ELR (cell line): ENCODE results near the gene TRAK2.
"Not testable (repeated sequence)": the region's sequence is repeated elsewhere in the genome, so short reads cannot be mapped to it uniquely, and the experiment has no call there.

Experiments used
- DNase-seq: peaks from one replicate; pipeline ENCODE4 v3.0.0-alpha.2; 2015; ENCODE audit warnings: low read depth

The TRAK2 gene

GRCh38 chr2:201414099-201415023 is 36.9 kb downstream of the TRAK2 start:
- DNase-seq, result no peak

GRCh38 chr2:201413552-201413951 is 37.7 kb downstream of the TRAK2 start:
- no peak for DNase-seq

DNA sequence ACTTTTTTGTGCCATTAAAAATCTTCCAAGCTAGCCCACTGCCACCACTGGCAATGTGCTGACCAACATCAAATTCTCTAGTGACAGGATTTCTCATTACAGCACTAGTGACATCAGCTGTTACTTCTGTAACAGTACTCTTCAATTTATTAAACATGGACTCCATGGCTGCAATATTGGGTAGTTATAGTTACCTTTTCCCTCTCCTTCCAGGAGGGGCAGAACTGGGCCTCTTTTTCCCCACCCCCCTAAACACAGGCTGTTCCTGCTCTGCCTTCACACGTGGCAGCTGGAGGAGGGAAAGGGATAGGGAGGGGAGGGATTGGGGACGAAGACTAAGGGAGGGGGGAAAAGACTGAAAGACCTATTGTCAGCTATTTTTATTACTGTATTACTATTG is 38.1 kb downstream of the TRAK2 start:
- DNase-seq, result no peak

- no peak for DNase-seq
Measured at GRCh38 chr2:201411421-201411820, 39.8 kb downstream of the TRAK2 start.

DNA sequence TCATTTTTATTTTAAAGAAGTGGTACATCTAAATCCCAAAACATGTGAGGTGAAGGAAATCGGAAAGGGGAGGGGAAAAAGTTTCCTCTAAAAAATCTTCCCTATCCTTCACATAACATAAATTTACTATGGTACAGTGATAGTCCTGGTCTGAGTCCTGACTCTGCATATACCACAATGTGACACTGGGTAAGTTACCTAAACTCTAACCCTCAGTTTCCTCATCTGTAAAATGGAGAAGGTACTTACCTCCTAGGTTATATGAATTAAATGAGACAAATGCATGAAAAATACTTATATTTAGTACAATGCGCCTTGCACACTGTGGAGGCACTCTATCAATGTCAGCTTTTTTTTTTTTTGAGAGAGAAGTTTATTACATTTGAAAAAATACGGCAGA is 42.3 kb downstream of the TRAK2 start:
- no peak for DNase-seq

- no peak for DNase-seq
Measured at GRCh38 chr2:201407265-201407664, 44.0 kb downstream of the TRAK2 start.

DNA sequence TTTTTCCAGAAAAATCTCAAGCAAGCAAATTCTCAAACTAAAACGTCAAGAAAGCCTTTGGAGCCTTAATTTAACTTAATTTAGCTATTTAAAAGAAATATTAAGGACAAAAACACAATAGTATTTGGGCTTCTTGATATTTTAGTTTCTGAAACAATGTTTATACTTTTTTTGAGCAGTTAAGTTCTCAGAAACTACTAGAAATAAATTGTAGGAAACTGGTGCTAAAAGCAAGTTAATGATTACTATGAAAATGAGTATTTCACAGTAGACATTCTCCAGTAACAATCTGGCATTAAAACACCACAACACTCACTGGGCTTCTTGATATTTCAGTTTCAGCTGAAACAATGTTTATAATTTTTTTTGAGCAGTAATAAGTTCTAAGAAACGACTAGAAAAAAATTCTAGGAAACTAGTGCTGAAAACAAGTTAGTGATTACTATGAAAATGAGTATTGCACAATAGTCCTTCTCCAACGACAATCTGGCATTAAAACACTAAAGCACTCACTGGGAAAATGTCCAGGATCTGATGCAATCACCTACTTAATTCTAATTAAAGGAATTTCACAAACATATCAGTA is 45.1 kb downstream of the TRAK2 start:
- peak; percentile 64 for DNase-seq

GRCh38 chr2:201404699-201405280 is 46.5 kb downstream of the TRAK2 start:
- DNase-seq, result no peak

GRCh38 chr2:201403880-201404279 is 47.4 kb downstream of the TRAK2 start:
- no peak for DNase-seq

GRCh38 chr2:201402651-201403562 is 48.4 kb downstream of the TRAK2 start:
- DNase-seq, result no peak

GRCh38 chr2:201401815-201402214 is 49.4 kb downstream of the TRAK2 start:
- no peak for DNase-seq

GRCh38 chr2:201396595-201396994 is 54.7 kb downstream of the TRAK2 start:
- DNase-seq, result peak; percentile 64

DNA sequence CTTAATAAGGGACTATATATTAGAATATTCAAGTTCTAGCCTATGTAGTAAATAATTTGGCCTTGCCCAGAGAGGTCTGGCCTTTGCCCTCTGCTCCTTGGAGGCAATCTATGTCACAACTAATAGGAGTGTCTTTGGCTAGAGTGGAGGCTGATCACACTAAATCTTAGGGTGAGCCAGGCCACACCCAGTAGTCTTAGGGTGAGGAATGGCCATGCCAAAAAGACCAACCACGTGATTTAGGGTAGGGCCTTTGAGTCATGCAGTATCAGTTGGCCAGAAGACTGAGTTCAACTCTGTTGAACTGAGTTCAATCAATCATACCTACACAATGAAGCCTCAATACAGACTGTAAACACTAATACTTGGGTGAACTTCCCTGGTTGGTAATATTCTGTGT is 68.1 kb downstream of the TRAK2 start:
- DNase-seq, result no peak

DNA sequence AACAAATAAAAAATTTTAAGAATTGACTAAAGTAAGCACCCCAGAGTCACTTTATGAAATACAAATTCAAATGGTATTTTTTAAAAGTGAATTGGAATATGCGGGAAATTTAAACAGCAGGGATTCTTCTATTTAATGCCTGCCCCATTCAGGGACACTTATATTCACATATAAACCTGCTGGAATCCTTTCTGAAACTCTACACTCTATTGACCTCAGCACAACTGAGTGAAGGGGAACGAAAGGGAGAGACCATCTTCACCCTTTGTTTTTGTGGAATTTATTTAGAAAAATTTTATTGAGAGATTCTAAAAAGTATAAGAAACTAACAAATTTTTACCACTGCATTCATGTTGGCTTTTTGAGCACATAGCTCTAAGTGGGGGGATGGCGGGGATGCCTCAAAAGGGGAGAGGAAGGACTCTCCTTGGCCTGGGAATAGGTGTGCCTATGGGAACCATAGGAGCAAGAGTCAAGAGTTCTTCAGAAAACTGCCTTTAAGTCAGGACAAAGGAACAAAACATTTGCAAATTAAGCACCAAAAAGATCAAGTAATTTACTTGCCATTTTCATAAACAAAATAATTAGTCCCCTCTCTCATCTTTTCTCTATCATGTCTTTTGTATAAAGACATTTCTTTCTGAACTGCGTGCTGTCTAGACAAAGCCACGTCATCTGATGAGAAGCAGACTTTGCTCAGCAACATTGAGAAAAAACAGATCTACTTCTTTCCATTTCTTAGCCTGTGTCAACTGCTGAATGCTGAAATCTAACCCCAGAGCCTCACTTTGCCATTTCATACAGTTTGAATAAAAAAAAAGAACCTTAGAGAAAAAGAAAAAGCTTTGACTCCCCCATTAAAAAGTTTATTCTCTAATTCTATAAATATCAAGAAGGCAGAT is 72.5 kb downstream of the TRAK2 start:
- DNase-seq, result no peak

- no peak for DNase-seq
Measured at GRCh38 chr2:201377218-201377617, 74.0 kb downstream of the TRAK2 start.

DNA sequence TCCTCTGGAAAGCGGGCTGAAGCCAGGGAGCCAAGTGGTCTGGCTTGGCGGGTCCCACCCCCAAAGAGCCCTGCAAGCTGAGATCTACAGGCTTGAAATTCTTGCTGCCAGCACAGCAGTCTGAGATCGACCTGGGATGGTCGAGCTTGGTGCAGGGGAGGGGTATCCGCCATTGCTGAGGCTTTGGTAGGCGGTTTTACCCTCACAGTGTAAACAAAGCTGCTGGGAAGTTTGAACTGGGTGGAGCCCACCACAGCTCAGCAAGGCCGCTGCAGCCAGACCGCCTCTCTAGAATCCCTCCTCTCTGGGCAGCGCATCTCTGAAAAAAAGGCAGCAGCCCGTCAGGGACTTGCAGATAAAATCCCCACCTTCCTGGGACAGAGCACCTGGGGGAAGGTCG is 81.5 kb downstream of the TRAK2 start:
- no peak for DNase-seq

DNA sequence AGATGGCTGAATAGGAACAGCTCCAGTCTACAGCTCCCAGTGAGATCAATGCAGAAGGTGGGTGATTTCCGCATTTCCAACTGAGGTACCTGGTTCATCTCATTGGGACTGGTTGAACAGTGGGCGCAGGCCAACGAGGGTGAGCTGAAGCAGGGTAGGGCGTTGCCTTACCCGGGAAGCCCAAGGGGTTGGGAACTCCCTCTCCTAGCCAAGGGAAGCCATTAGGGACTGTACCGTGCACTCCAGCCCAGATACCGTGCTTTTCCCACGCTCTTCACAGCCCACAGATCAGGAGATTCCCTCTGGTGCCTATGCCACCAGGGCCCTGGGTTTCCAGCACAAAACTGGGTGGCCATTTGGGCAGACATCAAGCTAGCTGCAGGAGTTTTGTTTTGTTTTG is 81.9 kb downstream of the TRAK2 start:
- DNase-seq, result not testable (repeated sequence)

GRCh38 chr2:201366146-201366545 is 85.1 kb downstream of the TRAK2 start:
- DNase-seq, result no peak

GRCh38 chr2:201363857-201364560 is 87.2 kb downstream of the TRAK2 start:
- peak; percentile 85 for DNase-seq

DNA sequence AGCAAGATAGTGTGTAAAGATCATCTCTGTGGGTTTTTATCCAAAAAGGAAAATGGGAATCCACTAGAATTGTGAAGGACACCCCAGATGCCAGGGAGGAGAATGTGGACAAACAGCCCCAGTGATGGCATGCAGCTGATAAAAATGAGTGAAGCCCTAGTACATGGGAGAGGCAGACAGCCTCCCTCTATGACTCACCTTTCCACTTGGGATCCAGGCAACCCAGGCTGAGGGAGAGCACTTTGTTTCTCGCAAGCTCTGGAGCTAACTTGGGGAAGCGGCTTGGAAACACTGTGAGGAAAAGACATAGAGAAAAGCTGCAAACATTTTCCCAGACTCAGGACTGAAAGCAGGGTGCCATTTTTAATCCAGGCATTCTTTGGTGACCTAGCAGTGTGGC is 88.9 kb downstream of the TRAK2 start:
- peak; percentile 37 for DNase-seq
